Left lobe of liver (tissue), 2 donors: ENCODE results near the gene FAM237B. TPM values are rescaled to one million over a fixed set of nuclear protein-coding genes. Genes with fewer than 3 reads are reported as not detected.

Experiments used
- ATAC-seq: fragments of 200-7000 bp; cut with Tn5 transposase; one replicate; pipeline ENCODE4 v1.9.1; 2020; ENCODE audit warnings: mild to moderate bottlenecking, moderate library complexity
- DNase-seq: peaks from one replicate; pipeline ENCODE4 v3.0.0-alpha.2; 2020; ENCODE audit warnings: low spot score
- total RNA-seq: library from RNA; stranded (reverse); gene quantifications from one replicate; pipeline ENCODE4 v1.2.1, GENCODE V29; 2021
- donor health status: DM: no; HTN: no; CAD: no; lungs with moderate emphysema.
- donor health status: DM: no; HTN: yes; CAD: no.

The FAM237B gene
- total RNA-seq, 1 donor from 2014 or later: not detected

GRCh38 chr7:90298145-90299038, 22.7 kb downstream of the FAM237B start:
- no peak for DNase-seq
- peak; percentile 99 for ATAC-seq

GRCh38 chr7:90290244-90291113, 30.6 kb downstream of the FAM237B start:
- DNase-seq (no peak), ATAC-seq (no peak)

GRCh38 chr7:90288154-90288553, 33.0 kb downstream of the FAM237B start:
- no peak for DNase-seq
- ATAC-seq: no peak

- peak; percentile 60 for ATAC-seq
- DNase-seq: no peak
Measured at GRCh38 chr7:90276033-90276728, 44.9 kb downstream of the FAM237B start.

- no peak for ATAC-seq
- DNase-seq: no peak
Measured at GRCh38 chr7:90274161-90274560, 46.9 kb downstream of the FAM237B start.

GRCh38 chr7:90272242-90272641, 48.9 kb downstream of the FAM237B start:
- DNase-seq (no peak), ATAC-seq (no peak)

- DNase-seq (no peak), ATAC-seq (no peak)
Measured at GRCh38 chr7:90271753-90272152, 49.4 kb downstream of the FAM237B start.

GRCh38 chr7:90270431-90271178, 50.5 kb downstream of the FAM237B start:
- DNase-seq (no peak), ATAC-seq (peak; percentile 80)

GRCh38 chr7:90269163-90269562, 51.9 kb downstream of the FAM237B start:
- ATAC-seq (no peak), DNase-seq (no peak)

GRCh38 chr7:90267263-90267858, 53.7 kb downstream of the FAM237B start:
- ATAC-seq: peak; percentile 84
- DNase-seq: no peak

- DNase-seq (no peak), ATAC-seq (no peak)
Measured at GRCh38 chr7:90266808-90267207, 54.3 kb downstream of the FAM237B start.

Other genes starting within 250 kb of the FAM237B start
- gene STEAP1, start 166.8 kb downstream of the FAM237B start, total RNA-seq: 5.5 TPM
- 0.81 TPM for gene STEAP2, start 109.6 kb downstream of the FAM237B start, total RNA-seq
- gene CFAP69, start 76.1 kb downstream of the FAM237B start, total RNA-seq: 1.7 TPM
- gene GTPBP10, start 25.4 kb upstream of the FAM237B start, total RNA-seq: 16.7 TPM
- 34.2 TPM for gene CLDN12, start 82.2 kb upstream of the FAM237B start, total RNA-seq
- gene PTTG1IP2, start 148.3 kb upstream of the FAM237B start, total RNA-seq: not detected